HepG2 (cell line): ENCODE data around the gene TM4SF20. TPM values are rescaled to one million over a fixed set of nuclear protein-coding genes. Genes with fewer than 3 reads are reported as not detected.
A peak's percentile ranks its signal among the peaks of the same experiment; 100 is the strongest.

Experiments
- ATAC-seq: fragments of 200-7000 bp; cut with Tn5 transposase; 3 replicates; pipeline ENCODE4 v1.9.1; 2020; ENCODE audit warnings: mild to moderate bottlenecking, moderate library complexity
- BruUV-seq: library from RNA; stranded (reverse); fragments of 400-500 nt; replicated peaks from 2 replicates; lab custom pipeline; 2021; lab: Mats Ljungman, UMichigan
- CTCF ChIA-PET: fragments of 300-600 bp; formaldehyde crosslinking; extraction: SDS; loops from one replicate; lab custom pipeline; 2021; ENCODE audit warnings: low total read pairs, inconsistent platforms, low intra/inter-chr PET ratio; lab: Yijun Ruan, JAX
- POLR2A ChIA-PET: fragments of 350-600 bp; sonication (Branson Sonifier 250); formaldehyde crosslinking; loops from one replicate; lab custom pipeline; 2020; ENCODE audit warnings: antibody characterized with exemption, inconsistent platforms; lab: Yijun Ruan, JAX
- DNase-seq: peaks from one replicate; pipeline ENCODE4 v3.0.0-alpha.2; 2015; ENCODE audit warnings: low spot score
- FAIRE-seq: peaks from 3 replicates; lab custom pipeline; 2011; peaks lifted over from hg19 to GRCh38; lab: Jason Lieb, UNC
- H2AFZ ChIP-seq: one replicate; pipeline ENCODE4 v1.6.1; 2011; ENCODE audit warnings: low read length, inconsistent platforms
- H3K27ac ChIP-seq: fragments of 300-600 bp; 3 replicates; pipeline ENCODE4 v1.8.0; 2011; ENCODE audit warnings: mixed run types, mild to moderate bottlenecking, mixed read lengths, low read length, inconsistent platforms; ENCODE audit not compliant: insufficient read depth; ENCODE audit errors: extremely low read length
- H3K27me3 ChIP-seq, 2 experiments: fragments of 200-600 bp in 1 of 2; 2 replicates in 1 of 2; 3 replicates in 1 of 2; pipeline versions ENCODE4 v1.6.0 to v1.8.0; 2011; ENCODE audit warnings: low read length in 2 of 2, mild to moderate bottlenecking in 2 of 2, moderate library complexity in 2 of 2, inconsistent platforms in 1 of 2; ENCODE audit not compliant: insufficient read depth in 2 of 2, control insufficient read depth in 1 of 2
- H3K36me3 ChIP-seq, 2 experiments: fragments of 200-600 bp in 1 of 2; replicated peaks in 1 of 2; 2 replicates in 1 of 2; 3 replicates in 1 of 2; pipeline versions ENCODE4 v1.5.1 to v1.8.0; 2011; ENCODE audit warnings: low read length in 2 of 2, inconsistent platforms in 1 of 2; ENCODE audit not compliant: insufficient read depth in 2 of 2, control insufficient read depth in 1 of 2
- H3K4me1 ChIP-seq: 2 replicates; pipeline ENCODE4 v1.5.1; 2012; ENCODE audit warnings: low read length, inconsistent platforms; ENCODE audit not compliant: insufficient read depth
- H3K4me2 ChIP-seq: 2 replicates; pipeline ENCODE4 v1.6.0; 2011; ENCODE audit warnings: low read depth, low read length, inconsistent platforms
- H3K4me3 ChIP-seq, 3 experiments: fragments of 200-600 bp in 1 of 3; sonication (generic), shearing (Covaris generic) in 1 of 3; replicated peaks in 1 of 3; 2 replicates each; pipeline ENCODE4 v1.5.1; 2011 to 2016; ENCODE audit warnings: low read length in 3 of 3, inconsistent platforms in 2 of 3, low read depth in 2 of 3, mild to moderate bottlenecking in 2 of 3, control low read depth in 1 of 3, mixed read lengths in 1 of 3; ENCODE audit not compliant: insufficient read depth in 1 of 3
- H3K79me2 ChIP-seq: one replicate; pipeline ENCODE4 v1.6.1; 2011; ENCODE audit warnings: low read length, inconsistent platforms; ENCODE audit not compliant: insufficient read depth
- H3K9ac ChIP-seq: 2 replicates; pipeline ENCODE4 v1.6.0; 2011; ENCODE audit warnings: mild to moderate bottlenecking, low read depth, low read length, inconsistent platforms; ENCODE audit not compliant: insufficient read depth
- H3K9me3 ChIP-seq: 2 replicates; pipeline ENCODE4 v1.5.1; 2012; ENCODE audit warnings: mild to moderate bottlenecking, low read length
- H4K20me1 ChIP-seq: 2 replicates; pipeline ENCODE4 v1.6.0; 2011; ENCODE audit warnings: inconsistent platforms, mild to moderate bottlenecking, low read length, moderate library complexity; ENCODE audit not compliant: insufficient read depth
- CEBPB ChIP-seq: IDR thresholded peaks from 2 replicates; pipeline ENCODE4 v1.6.1; 2011; ENCODE audit warnings: low read depth, low read length, improper control_type of control experiment, borderline replicate concordance
- ETV6 ChIP-seq: sonication (generic); formaldehyde crosslinking; conservative IDR thresholded peaks from 2 replicates; pipeline ENCODE4 v1.4.0; 2020; ENCODE audit warnings: missing genetic modification reagents
- FOSL1 ChIP-seq: sonication (generic); formaldehyde crosslinking; IDR thresholded peaks from 2 replicates; pipeline ENCODE4 v1.9.0; 2021; ENCODE audit warnings: missing genetic modification reagents, borderline replicate concordance
- GPN1 ChIP-seq: sonication (generic); formaldehyde crosslinking; IDR thresholded peaks from 2 replicates; pipeline ENCODE4 v1.5.1; 2020; ENCODE audit warnings: missing genetic modification reagents, borderline replicate concordance
- POLR2AphosphoS2 ChIP-seq: IDR thresholded peaks from 2 replicates; pipeline ENCODE4 v1.6.1; 2011; ENCODE audit warnings: low read depth, low read length, improper control_type of control experiment
- RBFOX2 ChIP-seq: fragments of 200-400 bp; formaldehyde crosslinking; IDR thresholded peaks from 2 replicates; pipeline ENCODE4 v1.6.1; 2017; ENCODE audit warnings: low read depth, mild to moderate bottlenecking, low read length
- SETDB1 ChIP-seq: sonication (generic); formaldehyde crosslinking; IDR thresholded peaks from 2 replicates; pipeline ENCODE4 v1.5.1; 2020; ENCODE audit warnings: missing genetic modification reagents, mild to moderate bottlenecking, borderline replicate concordance
- SMAD1 ChIP-seq: sonication (generic); formaldehyde crosslinking; IDR thresholded peaks from 2 replicates; pipeline ENCODE4 v1.4.0; 2020; ENCODE audit warnings: missing genetic modification reagents, low read depth, mild to moderate bottlenecking, borderline replicate concordance
- TEAD2 ChIP-seq: sonication (generic); formaldehyde crosslinking; IDR thresholded peaks from 2 replicates; pipeline ENCODE4 v1.9.0; 2021; ENCODE audit warnings: missing genetic modification reagents
- XBP1 ChIP-seq: sonication (generic); formaldehyde crosslinking; IDR thresholded peaks from 2 replicates; pipeline ENCODE4 v1.5.0; 2020; ENCODE audit warnings: missing genetic modification reagents
- ZMYM2 ChIP-seq: sonication (generic); formaldehyde crosslinking; IDR thresholded peaks from 2 replicates; pipeline ENCODE4 v1.8.0; 2022; ENCODE audit warnings: mild to moderate bottlenecking, missing genetic modification reagents
- ZNF121 ChIP-seq: sonication (generic); formaldehyde crosslinking; IDR thresholded peaks from 2 replicates; pipeline ENCODE4 v1.5.0; 2020; ENCODE audit warnings: mild to moderate bottlenecking, missing genetic modification reagents
- ZNF335 ChIP-seq: sonication (generic); formaldehyde crosslinking; IDR thresholded peaks from 2 replicates; pipeline ENCODE4 v1.4.0; 2020; ENCODE audit warnings: missing genetic modification reagents
- ZNF44 ChIP-seq: sonication (generic); formaldehyde crosslinking; IDR thresholded peaks from 2 replicates; pipeline ENCODE4 v1.5.1; 2020; ENCODE audit warnings: mild to moderate bottlenecking, missing genetic modification reagents
- ZNF567 ChIP-seq: sonication (generic); formaldehyde crosslinking; IDR thresholded peaks from 2 replicates; pipeline ENCODE4 v1.8.1; 2023; ENCODE audit warnings: mild to moderate bottlenecking, missing genetic modification reagents, borderline replicate concordance
- ZNF788 ChIP-seq: sonication (generic); formaldehyde crosslinking; IDR thresholded peaks from 2 replicates; pipeline ENCODE4 v1.5.0; 2020; ENCODE audit warnings: mild to moderate bottlenecking, missing genetic modification reagents, borderline replicate concordance
- WGBS: methylation state at CpG from one replicate; pipeline ENCODE4 v1.1.6; 2017; ENCODE audit warnings: low lambda C conversion rate; 5-methylcytosine and 5-hydroxymethylcytosine counted together
- in situ Hi-C: cut with HindIII; loops from 2 replicates; pipeline ENCODE4 v1.10.0; 2017; ENCODE audit warnings: low pct_unique_long_range_greater_than_20kb; ENCODE audit not compliant: extremely low pct_ligation_motif_present
- intact Hi-C: fragments of 100-400 bp; cut with micrococcal nuclease; formaldehyde crosslinking; loops from one replicate; pipeline ENCODE4 v1.10.0; 2022; ENCODE audit not compliant: unreplicated experiment
- polyA plus RNA-seq, 8 experiments: library from polyadenylated mRNA; depleted of rRNA in 3 of 8; stranded (reverse) in 7 of 8; unstranded in 1 of 8; fragments of >200 nt; fragmentation: Illumina TruSeq in 4 of 8; extraction: Trizol in 4 of 8; gene quantifications; 2 replicates each; pipeline versions ENCODE4 v1.2.1 to v1.2.3, GENCODE V29; 2011 to 2016; ENCODE audit warnings: low read depth in 4 of 8, missing spikeins in 1 of 8, mixed read lengths in 1 of 8; ENCODE audit not compliant: insufficient read depth in 1 of 8
- total RNA-seq, 5 experiments: library from RNA; depleted of rRNA; stranded (reverse); fragments of >200 nt; fragmentation: Illumina TruSeq; extraction: Trizol; gene quantifications; 2 replicates each; pipeline ENCODE4 v1.2.3, GENCODE V29; 2016; ENCODE audit warnings: low read depth in 1 of 5

TM4SF20 gene
- total and polyA plus RNA-seq, 2 of the 13 experiments (the other 11 are each of a cell fraction or from before 2014, with no cell fraction given), result not detected

- Histone ChIP-seq H3K4me1 (peaks cover 41% of the 10 kb centered on the region), H3K79me2 (peaks cover 41% of the 10 kb centered on the region), H2AFZ (no peak overlapping the region), H3K27ac (no peak overlapping the region), H3K36me3 (0 out of 5 replicates have a peak, but pooled peaks cover 0 to 4% of the 10 kb centered on the region in 2 experiments), H3K9ac (no peak overlapping the region), H3K27me3 (no peaks in the 10 kb centered on the region)
- in situ Hi-C loops (no loop called here), intact Hi-C loops (loop anchor here (2.0 kb wide), 1 partner anchor 85 kb away; no protein-coding TSS in a partner anchor)
- over 99% methylated on average over 4 of the region's 4 CpGs for WGBS
- CTCF ChIA-PET, result no interaction called here
- POLR2A ChIA-PET, result no interaction called here
- no TSS peak for BruUV-seq
- no peak for DNase-seq
- TF ChIP-seq FOSL1 (CRISPR knock-in tag), result no peak
- no peak for TF ChIP-seq SETDB1
- TF ChIP-seq GPN1 (CRISPR knock-in tag), result no peak
- TF ChIP-seq ZMYM2 (CRISPR knock-in tag), result 0 out of 2 replicates have a peak, but pooled peaks have one; percentile 2
- TF ChIP-seq ZNF121, result no peak
- TF ChIP-seq ZNF44 (CRISPR knock-in tag), result no peak
- TF ChIP-seq ETV6, result no peak
- no peak for TF ChIP-seq ZNF335 (CRISPR knock-in tag)
- no peak for TF ChIP-seq POLR2AphosphoS2
- no peak for TF ChIP-seq ZNF567 (CRISPR knock-in tag)
- no peak for TF ChIP-seq SMAD1 (CRISPR knock-in tag)
- TF ChIP-seq XBP1 (CRISPR knock-in tag), result no peak
- TF ChIP-seq CEBPB, result peak; percentile 59
- TF ChIP-seq TEAD2, result no peak
- no peak for TF ChIP-seq RBFOX2
- no peak for TF ChIP-seq ZNF788 (CRISPR knock-in tag)
- TF ChIP-seq, all 625 proteins: peak for 2
- ATAC-seq, result no peak
- Histone ChIP-seq H3K4me3 (no peak overlapping the region), H3K9me3 (peaks cover 14% of the 10 kb centered on the region), H4K20me1 (no peaks in the 10 kb centered on the region), H3K4me2 (peak overlapping the region; percentile 94)
- no peak for FAIRE-seq
Observed at GRCh38 chr2:227323818-227324217, 55.3 kb downstream of the TM4SF20 start.
